ENCODE measurements around the gene CERS3.

Gene CERS3

GRCh38 chr15:100528833-100529428, at the start of gene CERS3:
Gene CERS3, minus strand, starts transcription at chr15:100528950. Its CDS starts 27,101 bp downstream, at chr15:100501849.
- H3K4me1 ChIP-seq = no peaks in the 10 kb centered on the region
- no peaks in the 10 kb centered on the region for H3K36me3 ChIP-seq (replicated peaks)
- in situ Hi-C loops (cut with MboI; ENCODE audit: low sequenced_read_pairs) = no loop called here
- DNase-seq (ENCODE audit: low spot score in 2 of 2) = no peak
- H3K9me3 ChIP-seq = no peaks in the 10 kb centered on the region
- no peaks in the 10 kb centered on the region for H3K27me3 ChIP-seq (ENCODE audit: low read depth)
- H3K4me3 ChIP-seq = no peak within 1 kb of the TSS

DNA sequence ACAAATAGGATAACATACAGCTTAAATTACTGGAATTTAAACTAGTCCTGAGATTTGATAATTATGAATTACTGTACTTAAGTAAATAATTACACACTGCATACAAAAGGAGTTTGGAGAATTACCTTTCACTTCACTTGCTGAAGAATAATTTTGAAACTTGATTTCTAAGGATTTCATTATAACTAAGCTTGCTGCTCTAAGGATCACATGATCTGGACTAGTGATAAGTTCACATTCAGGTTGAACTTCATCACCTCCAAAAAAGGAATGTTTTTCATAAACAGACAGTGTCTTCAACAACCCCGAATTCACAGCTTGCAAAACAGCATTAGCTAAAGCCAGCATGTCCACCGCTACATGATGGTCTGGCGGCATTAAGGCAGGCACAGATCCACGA, 44.8 kb upstream of the CERS3 start:
- no peaks in the 10 kb centered on the region for H3K27me3 ChIP-seq (ENCODE audit: low read depth)
- H3K4me3 ChIP-seq = no peak overlapping the region
- in situ Hi-C loops (cut with MboI; ENCODE audit: low sequenced_read_pairs) = loop anchor here (10.0 kb wide), 1 partner anchor 229 kb away; the partner anchor contains the start of gene ADAMTS17
- H3K36me3 ChIP-seq (replicated peaks) = peaks cover 13% of the 10 kb centered on the region
- H3K4me1 ChIP-seq = no peaks in the 10 kb centered on the region
- no peaks in the 10 kb centered on the region for H3K9me3 ChIP-seq
- no peak for DNase-seq (ENCODE audit: low spot score in 2 of 2)

- Histone ChIP-seq H3K4me1 (no peaks in the 10 kb centered on the region), H3K4me3 (no peak overlapping the region), H3K27me3 (ENCODE audit: low read depth) (no peaks in the 10 kb centered on the region), H3K36me3 (replicated peaks) (peaks cover 13% of the 10 kb centered on the region), H3K9me3 (no peaks in the 10 kb centered on the region)
- in situ Hi-C loops (cut with MboI; ENCODE audit: low sequenced_read_pairs) = loop anchor here (10.0 kb wide), 1 partner anchor 228 kb away; the partner anchor contains the start of gene ADAMTS17
- peak in 1 of 2 experiments; percentile 14 for DNase-seq (ENCODE audit: low spot score in 2 of 2)
These were observed 43.7 kb upstream of the CERS3 start for GRCh38 chr15:100572362-100572983.

DNA sequence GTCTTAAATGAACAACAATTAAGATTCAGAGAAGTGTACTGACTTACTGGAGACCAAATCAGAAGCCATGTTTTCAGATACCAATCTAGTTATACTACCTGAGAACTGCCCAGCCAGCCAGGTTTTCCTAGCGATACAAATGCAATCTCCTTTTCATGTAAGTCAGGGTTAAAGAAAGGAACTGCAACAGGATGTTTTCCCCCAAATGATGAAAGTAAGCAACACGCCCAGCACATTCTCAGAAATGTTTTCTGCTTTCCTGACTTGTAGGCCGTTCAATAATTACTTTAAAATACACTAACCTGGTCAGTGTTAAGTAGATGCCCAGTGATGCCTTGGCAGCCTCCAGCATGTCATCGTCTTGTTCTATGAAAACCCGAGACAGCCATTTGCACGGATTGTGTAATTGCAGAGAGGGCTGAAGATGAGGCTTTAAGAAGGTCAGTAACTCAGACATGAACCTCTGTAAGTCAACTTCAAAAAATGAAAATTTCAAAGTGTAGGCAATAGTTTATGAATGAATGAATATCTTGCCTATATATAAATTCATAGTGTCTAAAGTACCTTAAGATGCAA, 42.9 kb upstream of the CERS3 start:
- in situ Hi-C loops (cut with MboI; ENCODE audit: low sequenced_read_pairs) = loop anchor here (10.0 kb wide), 1 partner anchor 227 kb away; the partner anchor contains the start of gene ADAMTS17
- H3K4me3 ChIP-seq = no peak overlapping the region
- H3K9me3 ChIP-seq = no peaks in the 10 kb centered on the region
- no peak for DNase-seq (ENCODE audit: low spot score in 2 of 2)
- no peaks in the 10 kb centered on the region for H3K27me3 ChIP-seq (ENCODE audit: low read depth)
- no peaks in the 10 kb centered on the region for H3K4me1 ChIP-seq
- peaks cover 13% of the 10 kb centered on the region for H3K36me3 ChIP-seq (replicated peaks)

DNA sequence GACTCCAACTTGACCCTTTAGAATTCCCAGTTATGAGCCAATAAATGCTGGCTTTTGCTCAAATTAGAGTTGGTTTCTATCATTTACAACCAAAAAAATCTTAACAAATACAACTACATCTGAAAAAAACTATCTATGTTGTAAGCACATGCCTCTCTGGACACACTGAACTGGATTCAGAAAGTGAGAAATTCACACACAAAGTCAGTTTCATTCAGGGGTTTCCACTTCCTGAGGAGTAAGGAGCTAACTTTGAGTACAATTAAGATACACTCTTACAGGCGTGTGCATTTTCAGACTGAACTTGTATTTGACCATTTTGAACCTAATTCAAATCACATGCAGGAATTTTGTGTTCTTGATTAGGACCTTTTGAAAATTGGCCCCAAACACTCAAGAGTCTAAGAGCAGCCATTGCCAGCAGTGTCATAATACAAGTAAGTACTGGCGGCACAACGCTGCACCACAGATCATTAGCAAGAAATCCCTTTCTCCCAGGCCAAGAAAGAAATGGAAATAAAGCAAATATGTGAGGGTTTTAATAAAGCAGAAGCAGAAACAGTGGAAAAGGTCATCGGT, 42.1 kb upstream of the CERS3 start:
- H3K27me3 ChIP-seq (ENCODE audit: low read depth) = no peaks in the 10 kb centered on the region
- H3K9me3 ChIP-seq = no peaks in the 10 kb centered on the region
- in situ Hi-C loops (cut with MboI; ENCODE audit: low sequenced_read_pairs) = loop anchor here (10.0 kb wide), 1 partner anchor 226 kb away; the partner anchor contains the start of gene ADAMTS17
- no peak for DNase-seq (ENCODE audit: low spot score in 2 of 2)
- H3K4me1 ChIP-seq = no peaks in the 10 kb centered on the region
- H3K4me3 ChIP-seq = no peak overlapping the region
- peaks cover 13% of the 10 kb centered on the region for H3K36me3 ChIP-seq (replicated peaks)

GRCh38 chr15:100570275-100570674, 41.5 kb upstream of the CERS3 start:
- Histone ChIP-seq H3K4me3 (no peak overlapping the region), H3K27me3 (ENCODE audit: low read depth) (no peaks in the 10 kb centered on the region), H3K4me1 (no peaks in the 10 kb centered on the region), H3K9me3 (no peaks in the 10 kb centered on the region), H3K36me3 (replicated peaks) (peaks cover 13% of the 10 kb centered on the region)
- no peak for DNase-seq (ENCODE audit: low spot score in 2 of 2)
- in situ Hi-C loops (cut with MboI; ENCODE audit: low sequenced_read_pairs) = loop anchor here (10.0 kb wide), 1 partner anchor 225 kb away; the partner anchor contains the start of gene ADAMTS17

GRCh38 chr15:100569391-100569790, 40.6 kb upstream of the CERS3 start:
- Histone ChIP-seq H3K36me3 (replicated peaks) (peaks cover 13% of the 10 kb centered on the region), H3K4me1 (no peaks in the 10 kb centered on the region), H3K4me3 (no peak overlapping the region), H3K9me3 (no peaks in the 10 kb centered on the region), H3K27me3 (ENCODE audit: low read depth) (no peaks in the 10 kb centered on the region)
- DNase-seq (ENCODE audit: low spot score in 2 of 2) = no peak
- in situ Hi-C loops (cut with MboI; ENCODE audit: low sequenced_read_pairs) = loop anchor here (10.0 kb wide), 1 partner anchor 135 kb away; no protein-coding TSS in a partner anchor

DNA sequence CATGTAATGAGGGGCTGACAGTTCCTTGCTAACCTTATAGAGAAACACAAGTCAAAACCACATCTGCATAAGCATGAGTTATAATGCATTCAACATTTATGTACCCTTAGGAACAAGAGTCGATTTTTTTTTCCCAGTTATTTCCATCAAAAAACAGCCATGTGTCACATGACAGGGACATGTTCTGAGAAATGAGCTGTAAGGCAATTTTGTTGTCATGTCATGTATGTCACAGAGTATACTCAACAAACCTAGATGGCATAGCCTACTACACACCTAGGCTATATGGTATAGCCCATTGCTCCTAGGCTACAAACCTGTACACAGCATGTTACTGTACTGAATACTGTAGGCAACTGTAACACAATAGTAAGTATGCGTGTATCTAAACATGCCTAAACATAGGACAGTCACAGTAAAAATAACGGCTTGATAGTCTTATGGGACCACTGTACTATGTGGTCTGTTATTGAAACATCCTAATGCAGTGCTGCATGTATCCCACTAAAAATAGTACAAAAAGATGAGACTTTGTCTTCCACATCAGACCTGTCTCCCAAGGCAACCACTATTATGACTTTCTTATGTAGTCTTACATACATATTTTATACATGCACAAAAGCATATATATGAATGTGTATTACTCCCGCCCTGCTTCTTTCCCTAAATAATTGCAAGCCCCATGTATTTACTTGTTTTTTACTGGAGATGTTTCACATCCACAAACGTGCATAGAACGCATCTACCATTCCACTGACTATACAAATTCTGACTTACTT, 38.3 kb upstream of the CERS3 start:
- Histone ChIP-seq H3K36me3 (replicated peaks) (peaks cover 9% of the 10 kb centered on the region), H3K4me1 (no peaks in the 10 kb centered on the region), H3K4me3 (no peak overlapping the region), H3K27me3 (ENCODE audit: low read depth) (no peaks in the 10 kb centered on the region), H3K9me3 (no peaks in the 10 kb centered on the region)
- in situ Hi-C loops (cut with MboI; ENCODE audit: low sequenced_read_pairs) = loop anchor here (10.0 kb wide), 1 partner anchor 132 kb away; no protein-coding TSS in a partner anchor
- DNase-seq (ENCODE audit: low spot score in 2 of 2) = no peak

- in situ Hi-C loops (cut with MboI; ENCODE audit: low sequenced_read_pairs) = loop anchor here (10.0 kb wide), 1 partner anchor 131 kb away; no protein-coding TSS in a partner anchor
- H3K36me3 ChIP-seq (replicated peaks) = peaks cover 3% of the 10 kb centered on the region; the same call in 1 of the 2 replicates
- H3K4me3 ChIP-seq = no peak overlapping the region
- DNase-seq (ENCODE audit: low spot score in 2 of 2) = no peak
- H3K9me3 ChIP-seq = no peaks in the 10 kb centered on the region
- H3K27me3 ChIP-seq (ENCODE audit: low read depth) = no peaks in the 10 kb centered on the region
- H3K4me1 ChIP-seq = no peaks in the 10 kb centered on the region
These were observed 36.8 kb upstream of the CERS3 start for GRCh38 chr15:100565591-100565990.

DNA sequence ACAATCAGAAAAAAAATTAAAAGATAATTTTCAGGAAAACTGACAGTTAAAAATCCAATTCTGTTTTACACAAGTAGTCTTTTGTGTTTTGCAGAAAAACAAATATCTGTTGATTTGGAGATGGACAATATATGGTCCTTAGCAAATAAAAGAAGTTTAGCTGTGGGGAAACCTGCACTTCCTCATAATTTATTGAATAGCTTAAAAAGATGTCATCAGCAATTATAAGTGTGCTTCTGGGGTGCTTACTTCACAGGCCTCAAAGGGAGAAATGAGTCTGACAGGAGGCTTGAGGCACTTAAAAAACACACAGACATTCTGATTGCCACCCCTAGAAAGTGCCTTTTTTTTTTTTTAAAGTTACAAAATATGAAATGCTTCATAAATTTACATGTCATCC, 31.6 kb upstream of the CERS3 start:
- Histone ChIP-seq H3K4me1 (no peaks in the 10 kb centered on the region), H3K27me3 (ENCODE audit: low read depth) (no peaks in the 10 kb centered on the region), H3K4me3 (no peak overlapping the region), H3K36me3 (replicated peaks) (no peaks in the 10 kb centered on the region), H3K9me3 (no peaks in the 10 kb centered on the region)
- DNase-seq (ENCODE audit: low spot score in 2 of 2) = no peak
- in situ Hi-C loops (cut with MboI; ENCODE audit: low sequenced_read_pairs) = loop anchor here (10.0 kb wide), 1 partner anchor 126 kb away; no protein-coding TSS in a partner anchor

- DNase-seq (ENCODE audit: low spot score in 2 of 2) = no peak
- in situ Hi-C loops (cut with MboI; ENCODE audit: low sequenced_read_pairs) = no loop called here
- H3K27me3 ChIP-seq (ENCODE audit: low read depth) = no peaks in the 10 kb centered on the region
- no peaks in the 10 kb centered on the region for H3K36me3 ChIP-seq (replicated peaks)
- H3K4me1 ChIP-seq = no peaks in the 10 kb centered on the region
- H3K4me3 ChIP-seq = no peak overlapping the region
- no peaks in the 10 kb centered on the region for H3K9me3 ChIP-seq
These were observed 30.6 kb upstream of the CERS3 start for GRCh38 chr15:100559330-100559729.

DNA sequence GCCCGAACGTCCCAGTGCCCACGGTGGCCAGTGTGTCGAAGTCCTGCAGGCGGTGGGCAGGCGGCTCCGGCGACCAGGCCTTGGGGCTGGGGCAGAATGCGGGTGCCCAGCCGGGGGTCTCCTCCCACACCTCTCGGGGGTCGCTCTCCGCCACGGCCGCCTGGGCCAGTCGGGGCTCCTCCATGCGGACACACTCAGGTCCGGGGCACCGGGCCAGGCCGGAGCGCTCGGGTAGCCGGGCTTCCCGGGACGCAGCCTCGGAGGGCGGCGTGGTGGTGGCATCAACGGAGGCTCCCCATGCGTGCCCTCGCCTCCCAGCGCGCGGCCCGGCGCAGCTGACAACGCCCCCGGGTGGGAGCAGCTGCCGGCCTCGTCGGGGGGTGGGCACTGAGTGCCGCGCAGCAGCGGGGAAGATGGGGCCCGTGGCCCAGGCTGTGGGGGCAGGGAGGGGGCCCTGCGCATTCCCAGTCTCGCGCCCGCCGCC, 30.1 kb upstream of the CERS3 start:
- Histone ChIP-seq H3K4me3 (no peak overlapping the region), H3K27me3 (ENCODE audit: low read depth) (no peaks in the 10 kb centered on the region), H3K4me1 (no peaks in the 10 kb centered on the region), H3K9me3 (no peaks in the 10 kb centered on the region), H3K36me3 (replicated peaks) (no peaks in the 10 kb centered on the region)
- in situ Hi-C loops (cut with MboI; ENCODE audit: low sequenced_read_pairs) = no loop called here
- no peak for DNase-seq (ENCODE audit: low spot score in 2 of 2)

GRCh38 chr15:100553468-100553867, 24.7 kb upstream of the CERS3 start:
- H3K36me3 ChIP-seq (replicated peaks) = no peaks in the 10 kb centered on the region
- no peak overlapping the region for H3K4me3 ChIP-seq
- in situ Hi-C loops (cut with MboI; ENCODE audit: low sequenced_read_pairs) = no loop called here
- H3K4me1 ChIP-seq = no peaks in the 10 kb centered on the region
- no peak for DNase-seq (ENCODE audit: low spot score in 2 of 2)
- no peaks in the 10 kb centered on the region for H3K27me3 ChIP-seq (ENCODE audit: low read depth)
- no peaks in the 10 kb centered on the region for H3K9me3 ChIP-seq

All from HAP-1 (cell line).